HEK293 (cell line): Measurements from ENCODE around the gene GNG12.

Source experiments
- CTCF ChIA-PET: fragments of 350-600 bp; formaldehyde crosslinking; extraction: SDS; loops from one replicate; lab custom pipeline; 2021; ENCODE audit warnings: antibody characterized with exemption; lab: Yijun Ruan, JAX
- POLR2A ChIA-PET: fragments of 300-600 bp; formaldehyde crosslinking; extraction: SDS; loops from one replicate; lab custom pipeline; 2020; ENCODE audit warnings: antibody characterized with exemption, inconsistent platforms; lab: Yijun Ruan, JAX
- H3K27ac ChIP-seq: fragments of 200-500 bp; sonication (Bioruptor generic); 2 replicates; pipeline ENCODE4 v1.5.1; 2014; ENCODE audit warnings: low read depth, low read length, control low read depth, inconsistent platforms; ENCODE audit errors: extremely low read depth
- H3K36me3 ChIP-seq, 2 experiments: fragments of 200-500 bp in 1 of 2; sonication (Bioruptor generic) in 1 of 2; 1 replicate in 1 of 2; 2 replicates in 1 of 2; pipeline ENCODE4 v1.5.1; 2014 to 2017; ENCODE audit warnings: inconsistent platforms in 2 of 2, low read length in 2 of 2; ENCODE audit not compliant: control insufficient read depth in 2 of 2, insufficient read depth in 1 of 2
- H3K4me1 ChIP-seq: fragments of 200-500 bp; sonication (Bioruptor generic); 2 replicates; pipeline ENCODE4 v1.5.1; 2014; ENCODE audit warnings: mild to moderate bottlenecking, low read length, inconsistent platforms; ENCODE audit not compliant: control insufficient read depth, insufficient read depth
- H3K4me3 ChIP-seq: 2 replicates; pipeline ENCODE4 v1.5.1; 2011; ENCODE audit warnings: low read depth, mild to moderate bottlenecking, control low read depth, low read length, moderate library complexity
- H3K9me3 ChIP-seq: fragments of 200-500 bp; sonication (Bioruptor generic); 2 replicates; pipeline ENCODE4 v1.5.1; 2014; ENCODE audit warnings: low read depth, low read length, inconsistent platforms; ENCODE audit not compliant: control insufficient read depth, insufficient read depth
- KLF10 ChIP-seq: fragments of 450-650 bp; IDR thresholded peaks from 2 replicates; pipeline ENCODE4 v1.5.1; 2018; ENCODE audit warnings: missing biosample characterization, mild to moderate bottlenecking, missing genetic modification characterization
- KLF7 ChIP-seq: fragments of 450-650 bp; formaldehyde crosslinking; IDR thresholded peaks from 2 replicates; pipeline ENCODE4 v1.5.1; 2016; ENCODE audit warnings: missing biosample characterization, missing genetic modification characterization, borderline replicate concordance
- OSR2 ChIP-seq: fragments of 450-650 bp; formaldehyde crosslinking; IDR thresholded peaks from 2 replicates; pipeline ENCODE4 v1.5.1; 2016; ENCODE audit warnings: missing biosample characterization, missing genetic modification characterization
- SP7 ChIP-seq: fragments of 450-650 bp; formaldehyde crosslinking; IDR thresholded peaks from 2 replicates; pipeline ENCODE4 v1.5.1; 2016; ENCODE audit warnings: missing biosample characterization, missing genetic modification characterization
- ZBTB21 ChIP-seq: fragments of 450-650 bp; formaldehyde crosslinking; IDR thresholded peaks from 2 replicates; pipeline ENCODE4 v1.5.1; 2017; ENCODE audit warnings: missing biosample characterization, missing genetic modification characterization
- ZEB2 ChIP-seq: fragments of 450-650 bp; formaldehyde crosslinking; IDR thresholded peaks from 2 replicates; pipeline ENCODE4 v1.5.1; 2016; ENCODE audit warnings: missing biosample characterization, missing genetic modification characterization
- ZFHX2 ChIP-seq: fragments of 450-650 bp; formaldehyde crosslinking; conservative IDR thresholded peaks from 2 replicates; pipeline ENCODE4 v1.5.1; 2016; ENCODE audit warnings: missing biosample characterization, missing genetic modification characterization
- ZNF10 ChIP-seq: fragments of 450-650 bp; formaldehyde crosslinking; IDR thresholded peaks from 2 replicates; pipeline ENCODE4 v1.5.1; 2017; ENCODE audit warnings: missing biosample characterization, missing genetic modification characterization
- ZNF132 ChIP-seq: fragments of 450-650 bp; formaldehyde crosslinking; IDR thresholded peaks from 2 replicates; pipeline ENCODE4 v1.5.1; 2017; ENCODE audit warnings: missing biosample characterization, missing genetic modification characterization, borderline replicate concordance
- ZNF266 ChIP-seq: fragments of 450-650 bp; formaldehyde crosslinking; IDR thresholded peaks from 2 replicates; pipeline ENCODE4 v1.5.1; 2016; ENCODE audit warnings: missing biosample characterization, missing genetic modification characterization, low read depth
- ZNF302 ChIP-seq: fragments of 450-650 bp; formaldehyde crosslinking; IDR thresholded peaks from 2 replicates; pipeline ENCODE4 v1.5.1; 2016; ENCODE audit warnings: missing biosample characterization, missing genetic modification characterization, low read depth
- ZNF354C ChIP-seq: fragments of 450-650 bp; formaldehyde crosslinking; IDR thresholded peaks from 2 replicates; pipeline ENCODE4 v1.5.1; 2016; ENCODE audit warnings: missing biosample characterization, missing genetic modification characterization, low read depth, borderline replicate concordance
- ZNF391 ChIP-seq: fragments of 450-650 bp; formaldehyde crosslinking; IDR thresholded peaks from 2 replicates; pipeline ENCODE4 v1.5.1; 2016; ENCODE audit warnings: low read depth, missing biosample characterization, missing genetic modification characterization, borderline replicate concordance
- ZNF624 ChIP-seq: fragments of 450-650 bp; formaldehyde crosslinking; IDR thresholded peaks from 2 replicates; pipeline ENCODE4 v1.5.1; 2017; ENCODE audit warnings: missing biosample characterization, missing genetic modification characterization
- ZNF768 ChIP-seq: fragments of 450-650 bp; formaldehyde crosslinking; IDR thresholded peaks from 2 replicates; pipeline ENCODE4 v1.5.1; 2018; ENCODE audit warnings: missing biosample characterization, mild to moderate bottlenecking, missing genetic modification characterization
- ZNF830 ChIP-seq: fragments of 450-650 bp; IDR thresholded peaks from 2 replicates; pipeline ENCODE4 v1.5.0; 2018; ENCODE audit warnings: missing biosample characterization, missing genetic modification characterization, low read depth, mild to moderate bottlenecking, moderate library complexity
- ZNF843 ChIP-seq: fragments of 450-650 bp; formaldehyde crosslinking; IDR thresholded peaks from 2 replicates; pipeline ENCODE4 v1.5.1; 2016; ENCODE audit warnings: missing biosample characterization, missing genetic modification characterization
- ZXDB ChIP-seq: fragments of 450-650 bp; formaldehyde crosslinking; IDR thresholded peaks from 2 replicates; pipeline ENCODE4 v1.5.1; 2016; ENCODE audit warnings: missing biosample characterization, missing genetic modification characterization
- TF ChIP-seq, protein P1 (sequence below): fragments of 450-650 bp; formaldehyde crosslinking; IDR thresholded peaks from 2 replicates; pipeline ENCODE4 v1.5.1; 2016; ENCODE audit warnings: missing biosample characterization, missing genetic modification characterization
- TF ChIP-seq, protein P2 (sequence below): fragments of 450-650 bp; formaldehyde crosslinking; IDR thresholded peaks from 2 replicates; pipeline ENCODE4 v1.5.1; 2016; ENCODE audit warnings: missing biosample characterization, missing genetic modification characterization
- TF ChIP-seq, protein P3 (sequence below): fragments of 450-650 bp; formaldehyde crosslinking; IDR thresholded peaks from 2 replicates; pipeline ENCODE4 v1.5.1; 2016; ENCODE audit warnings: missing biosample characterization, missing genetic modification characterization
- TF ChIP-seq, protein P4 (sequence below): fragments of 450-650 bp; formaldehyde crosslinking; IDR thresholded peaks from 2 replicates; pipeline ENCODE4 v1.5.1; 2016; ENCODE audit warnings: missing biosample characterization, missing genetic modification characterization
- TF ChIP-seq, protein P5 (sequence below): fragments of 450-650 bp; formaldehyde crosslinking; IDR thresholded peaks from 2 replicates; pipeline ENCODE4 v1.5.1; 2016; ENCODE audit warnings: missing biosample characterization, missing genetic modification characterization
- TF ChIP-seq, protein P6 (sequence below): fragments of 450-650 bp; formaldehyde crosslinking; IDR thresholded peaks from 2 replicates; pipeline ENCODE4 v1.5.1; 2016; ENCODE audit warnings: missing biosample characterization, missing genetic modification characterization

Gene GNG12

DNA sequence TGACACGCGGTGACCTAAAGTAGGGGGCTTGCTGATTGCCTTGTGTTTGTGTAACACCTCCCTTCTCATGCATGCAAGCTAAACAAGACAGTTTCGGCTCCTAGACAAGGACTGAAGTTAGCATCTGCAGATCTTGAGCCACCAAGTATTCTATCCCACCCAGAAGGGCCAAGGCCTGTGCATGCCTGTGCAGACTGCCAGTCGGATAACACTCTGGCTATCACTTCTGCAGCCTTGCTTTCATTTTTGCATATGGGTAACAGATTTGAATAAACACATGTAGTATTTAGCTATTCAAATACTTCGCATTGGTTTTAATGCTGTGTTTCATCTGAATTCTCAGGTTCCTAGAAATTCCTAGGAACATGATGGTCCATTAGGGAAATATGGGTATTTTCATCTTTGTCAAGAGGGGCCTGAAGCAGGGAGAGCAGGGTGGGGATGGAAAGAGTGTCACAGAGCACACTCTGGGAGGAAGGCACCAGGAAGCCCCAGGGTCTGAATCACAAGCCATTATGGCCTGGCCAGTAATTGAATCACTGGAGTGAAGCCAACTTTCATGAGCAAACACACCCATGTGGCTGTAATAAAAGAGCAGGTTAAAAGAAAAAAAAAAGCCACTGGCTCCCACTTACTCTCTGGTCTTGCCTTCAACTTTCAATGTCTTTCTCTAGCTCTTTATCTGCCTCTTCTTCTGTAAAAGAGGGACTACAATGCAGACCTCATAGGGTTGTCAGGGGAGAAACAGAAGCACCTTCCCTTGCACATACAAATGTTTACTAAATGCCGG, 120.0 kb downstream of the GNG12 start (continued):
- TF ChIP-seq ZNF266 (tag by site-specific recombination) = no peak
- peak; percentile 58 for TF ChIP-seq SP7
- 0 out of 2 replicates have a peak, but pooled peaks have one; percentile 32 for TF ChIP-seq ZNF843 (tag by site-specific recombination)
- TF ChIP-seq, protein P1, sequence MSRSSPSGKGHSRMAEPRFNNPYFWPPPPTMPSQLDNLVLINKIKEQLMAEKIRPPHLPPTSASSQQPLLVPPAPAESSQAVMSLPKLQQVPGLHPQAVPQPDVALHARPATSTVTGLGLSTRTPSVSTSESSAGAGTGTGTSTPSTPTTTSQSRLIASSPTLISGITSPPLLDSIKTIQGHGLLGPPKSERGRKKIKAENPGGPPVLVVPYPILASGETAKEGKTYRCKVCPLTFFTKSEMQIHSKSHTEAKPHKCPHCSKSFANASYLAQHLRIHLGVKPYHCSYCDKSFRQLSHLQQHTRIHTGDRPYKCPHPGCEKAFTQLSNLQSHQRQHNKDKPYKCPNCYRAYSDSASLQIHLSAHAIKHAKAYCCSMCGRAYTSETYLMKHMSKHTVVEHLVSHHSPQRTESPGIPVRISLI = peak; percentile 35; the same call in 1 of the 2 replicates
- TF ChIP-seq OSR2 (tag by site-specific recombination) = peak; percentile 70; the same call in 1 of the 2 replicates
- TF ChIP-seq ZNF391 = no peak
- TF ChIP-seq ZFHX2 = 0 out of 2 replicates have a peak, but pooled peaks have one; percentile 10
- TF ChIP-seq ZNF10 (tag by site-specific recombination) = peak; percentile 30; the same call in 1 of the 2 replicates
- TF ChIP-seq ZEB2 (tag by site-specific recombination) = peak; percentile 63
- TF ChIP-seq ZNF768 (tag by site-specific recombination) = no peak
- no peak for TF ChIP-seq ZNF354C (tag by site-specific recombination)
- 0 out of 2 replicates have a peak, but pooled peaks have one; percentile 25 for TF ChIP-seq ZXDB
- TF ChIP-seq, protein P2, sequence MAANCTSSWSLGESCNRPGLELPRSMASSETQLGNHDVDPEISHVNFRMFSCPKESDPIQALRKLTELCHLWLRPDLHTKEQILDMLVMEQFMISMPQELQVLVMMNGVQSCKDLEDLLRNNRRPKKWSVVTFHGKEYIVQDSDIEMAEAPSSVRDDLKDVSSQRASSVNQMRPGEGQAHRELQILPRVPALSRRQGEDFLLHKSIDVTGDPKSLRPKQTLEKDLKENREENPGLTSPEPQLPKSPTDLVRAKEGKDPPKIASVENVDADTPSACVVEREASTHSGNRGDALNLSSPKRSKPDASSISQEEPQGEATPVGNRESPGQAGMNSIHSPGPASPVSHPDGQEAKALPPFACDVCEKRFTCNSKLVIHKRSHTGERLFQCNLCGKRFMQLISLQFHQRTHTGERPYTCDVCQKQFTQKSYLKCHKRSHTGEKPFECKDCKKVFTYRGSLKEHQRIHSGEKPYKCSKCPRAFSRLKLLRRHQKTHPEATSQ (tag by site-specific recombination) = no peak
- TF ChIP-seq KLF10 = peak; percentile 53; the same call in 1 of the 2 replicates
- TF ChIP-seq, all 188 proteins: peak for 31

DNA sequence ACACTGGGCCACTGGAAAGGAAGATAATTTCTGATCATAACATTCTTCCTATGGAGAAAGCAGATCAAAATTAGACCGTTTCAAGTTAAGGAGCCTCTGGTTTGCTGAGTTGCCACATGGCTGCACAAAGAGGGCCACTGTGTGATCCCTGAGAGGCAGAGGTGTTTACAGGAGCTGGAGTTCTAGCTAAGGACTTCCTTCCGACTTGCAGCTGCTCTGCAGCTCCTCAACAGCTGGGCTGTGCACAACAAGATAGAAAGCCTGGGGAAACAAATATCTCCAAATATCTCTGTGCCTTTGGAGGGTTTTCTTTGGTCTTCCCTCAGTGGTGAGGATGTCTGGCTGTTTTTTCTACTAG, 121.4 kb downstream of the GNG12 start:
- Histone ChIP-seq H3K27ac (no peak overlapping the region), H3K9me3 (no peaks in the 10 kb centered on the region), H3K4me3 (no peak overlapping the region), H3K4me1 (peaks cover 18% of the 10 kb centered on the region), H3K36me3 (no peaks in the 10 kb centered on the region)
- ChIA-PET POLR2A (no interaction called here), CTCF (interaction anchor here (0.7 to 1.6 kb wide), 5 partner anchors 9 to 61 kb away, joined by 3 to 6 read pairs (median 4); no protein-coding TSS in a partner anchor)
- TF ChIP-seq ZNF302 (tag by site-specific recombination) = no peak
- no peak for TF ChIP-seq ZBTB21 (tag by site-specific recombination)
- TF ChIP-seq ZNF624 (tag by site-specific recombination) = no peak
- no peak for TF ChIP-seq ZNF132 (tag by site-specific recombination)
- TF ChIP-seq, protein P3, sequence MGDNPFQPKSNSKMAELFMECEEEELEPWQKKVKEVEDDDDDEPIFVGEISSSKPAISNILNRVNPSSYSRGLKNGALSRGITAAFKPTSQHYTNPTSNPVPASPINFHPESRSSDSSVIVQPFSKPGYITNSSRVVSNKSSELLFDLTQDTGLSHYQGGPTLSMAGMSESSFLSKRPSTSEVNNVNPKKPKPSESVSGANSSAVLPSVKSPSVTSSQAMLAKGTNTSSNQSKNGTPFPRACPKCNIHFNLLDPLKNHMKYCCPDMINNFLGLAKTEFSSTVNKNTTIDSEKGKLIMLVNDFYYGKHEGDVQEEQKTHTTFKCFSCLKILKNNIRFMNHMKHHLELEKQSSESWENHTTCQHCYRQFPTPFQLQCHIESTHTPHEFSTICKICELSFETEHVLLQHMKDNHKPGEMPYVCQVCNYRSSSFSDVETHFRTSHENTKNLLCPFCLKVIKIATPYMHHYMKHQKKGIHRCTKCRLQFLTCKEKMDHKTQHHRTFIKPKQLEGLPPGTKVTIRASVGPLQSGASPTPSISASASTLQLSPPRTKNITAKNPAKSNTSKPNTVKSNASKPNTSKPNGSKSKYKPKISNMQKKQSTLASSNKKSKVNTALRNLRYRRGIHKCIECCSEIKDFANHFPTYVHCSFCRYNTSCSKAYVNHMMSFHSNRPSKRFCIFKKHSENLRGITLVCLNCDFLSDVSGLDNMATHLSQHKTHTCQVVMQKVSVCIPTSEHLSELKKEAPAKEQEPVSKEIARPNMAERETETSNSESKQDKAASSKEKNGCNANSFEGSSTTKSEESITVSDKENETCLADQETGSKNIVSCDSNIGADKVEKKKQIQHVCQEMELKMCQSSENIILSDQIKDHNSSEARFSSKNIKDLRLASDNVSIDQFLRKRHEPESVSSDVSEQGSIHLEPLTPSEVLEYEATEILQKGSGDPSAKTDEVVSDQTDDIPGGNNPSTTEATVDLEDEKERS = no peak
- TF ChIP-seq, protein P4, sequence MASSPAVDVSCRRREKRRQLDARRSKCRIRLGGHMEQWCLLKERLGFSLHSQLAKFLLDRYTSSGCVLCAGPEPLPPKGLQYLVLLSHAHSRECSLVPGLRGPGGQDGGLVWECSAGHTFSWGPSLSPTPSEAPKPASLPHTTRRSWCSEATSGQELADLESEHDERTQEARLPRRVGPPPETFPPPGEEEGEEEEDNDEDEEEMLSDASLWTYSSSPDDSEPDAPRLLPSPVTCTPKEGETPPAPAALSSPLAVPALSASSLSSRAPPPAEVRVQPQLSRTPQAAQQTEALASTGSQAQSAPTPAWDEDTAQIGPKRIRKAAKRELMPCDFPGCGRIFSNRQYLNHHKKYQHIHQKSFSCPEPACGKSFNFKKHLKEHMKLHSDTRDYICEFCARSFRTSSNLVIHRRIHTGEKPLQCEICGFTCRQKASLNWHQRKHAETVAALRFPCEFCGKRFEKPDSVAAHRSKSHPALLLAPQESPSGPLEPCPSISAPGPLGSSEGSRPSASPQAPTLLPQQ (tag by site-specific recombination) = no peak
- no peak for TF ChIP-seq ZNF830 (tag by site-specific recombination)
- TF ChIP-seq, protein P5, sequence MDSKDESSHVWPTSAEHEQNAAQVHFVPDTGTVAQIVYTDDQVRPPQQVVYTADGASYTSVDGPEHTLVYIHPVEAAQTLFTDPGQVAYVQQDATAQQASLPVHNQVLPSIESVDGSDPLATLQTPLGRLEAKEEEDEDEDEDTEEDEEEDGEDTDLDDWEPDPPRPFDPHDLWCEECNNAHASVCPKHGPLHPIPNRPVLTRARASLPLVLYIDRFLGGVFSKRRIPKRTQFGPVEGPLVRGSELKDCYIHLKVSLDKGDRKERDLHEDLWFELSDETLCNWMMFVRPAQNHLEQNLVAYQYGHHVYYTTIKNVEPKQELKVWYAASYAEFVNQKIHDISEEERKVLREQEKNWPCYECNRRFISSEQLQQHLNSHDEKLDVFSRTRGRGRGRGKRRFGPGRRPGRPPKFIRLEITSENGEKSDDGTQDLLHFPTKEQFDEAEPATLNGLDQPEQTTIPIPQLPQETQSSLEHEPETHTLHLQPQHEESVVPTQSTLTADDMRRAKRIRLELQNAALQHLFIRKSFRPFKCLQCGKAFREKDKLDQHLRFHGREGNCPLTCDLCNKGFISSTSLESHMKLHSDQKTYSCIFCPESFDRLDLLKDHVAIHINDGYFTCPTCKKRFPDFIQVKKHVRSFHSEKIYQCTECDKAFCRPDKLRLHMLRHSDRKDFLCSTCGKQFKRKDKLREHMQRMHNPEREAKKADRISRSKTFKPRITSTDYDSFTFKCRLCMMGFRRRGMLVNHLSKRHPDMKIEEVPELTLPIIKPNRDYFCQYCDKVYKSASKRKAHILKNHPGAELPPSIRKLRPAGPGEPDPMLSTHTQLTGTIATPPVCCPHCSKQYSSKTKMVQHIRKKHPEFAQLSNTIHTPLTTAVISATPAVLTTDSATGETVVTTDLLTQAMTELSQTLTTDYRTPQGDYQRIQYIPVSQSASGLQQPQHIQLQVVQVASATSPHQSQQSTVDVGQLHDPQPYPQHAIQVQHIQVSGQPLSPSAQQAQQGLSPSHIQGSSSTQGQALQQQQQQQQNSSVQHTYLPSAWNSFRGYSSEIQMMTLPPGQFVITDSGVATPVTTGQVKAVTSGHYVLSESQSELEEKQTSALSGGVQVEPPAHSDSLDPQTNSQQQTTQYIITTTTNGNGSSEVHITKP (tag by site-specific recombination) = no peak
- TF ChIP-seq, protein P6, sequence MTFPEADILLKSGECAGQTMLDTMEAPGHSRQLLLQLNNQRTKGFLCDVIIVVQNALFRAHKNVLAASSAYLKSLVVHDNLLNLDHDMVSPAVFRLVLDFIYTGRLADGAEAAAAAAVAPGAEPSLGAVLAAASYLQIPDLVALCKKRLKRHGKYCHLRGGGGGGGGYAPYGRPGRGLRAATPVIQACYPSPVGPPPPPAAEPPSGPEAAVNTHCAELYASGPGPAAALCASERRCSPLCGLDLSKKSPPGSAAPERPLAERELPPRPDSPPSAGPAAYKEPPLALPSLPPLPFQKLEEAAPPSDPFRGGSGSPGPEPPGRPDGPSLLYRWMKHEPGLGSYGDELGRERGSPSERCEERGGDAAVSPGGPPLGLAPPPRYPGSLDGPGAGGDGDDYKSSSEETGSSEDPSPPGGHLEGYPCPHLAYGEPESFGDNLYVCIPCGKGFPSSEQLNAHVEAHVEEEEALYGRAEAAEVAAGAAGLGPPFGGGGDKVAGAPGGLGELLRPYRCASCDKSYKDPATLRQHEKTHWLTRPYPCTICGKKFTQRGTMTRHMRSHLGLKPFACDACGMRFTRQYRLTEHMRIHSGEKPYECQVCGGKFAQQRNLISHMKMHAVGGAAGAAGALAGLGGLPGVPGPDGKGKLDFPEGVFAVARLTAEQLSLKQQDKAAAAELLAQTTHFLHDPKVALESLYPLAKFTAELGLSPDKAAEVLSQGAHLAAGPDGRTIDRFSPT (tag by site-specific recombination) = no peak
- TF ChIP-seq KLF7 (tag by site-specific recombination) = no peak
